ENCODE measurements around the gene PCED1B. TPM values are rescaled to one million over a fixed set of nuclear protein-coding genes. Genes with fewer than 3 reads are reported as not detected.
A peak's percentile ranks its signal among the peaks of the same experiment; 100 is the strongest.

The PCED1B gene
- total RNA-seq, 6 experiments from 2014 or later = 3.3 to 5.4 (median 4.9) TPM

- Mint-ChIP-seq H3K27me3 (ENCODE audit: insufficient read depth) (peaks cover 2% of the 10 kb centered on the region; the same call in 1 of the 2 replicates), H3K9me3 (peaks cover 4% of the 10 kb centered on the region; the same call in 1 of the 2 replicates), H3K4me1 (ENCODE audit: low read depth) (peaks cover 93% of the 10 kb centered on the region), H3K4me3 (peak overlapping the region; percentile 48), H3K36me3 (ENCODE audit: low read depth) (peaks cover 11% of the 10 kb centered on the region), H3K27ac (peak overlapping the region; percentile 82)
- no peak for TF ChIP-seq CTCF (IDR thresholded peaks at IDR 0.05)
- no peak for DNase-seq
These were observed 192.4 kb downstream of the PCED1B start for GRCh38 chr12:47271800-47272239.

- H3K9me3 Mint-ChIP-seq = peaks cover 4% of the 10 kb centered on the region; the same call in 1 of the 2 replicates
These were observed 193.2 kb downstream of the PCED1B start for GRCh38 chr12:47272412-47273190.

GRCh38 chr12:47273191-47273626 is 193.8 kb downstream of the PCED1B start:
- Mint-ChIP-seq H3K27me3 (ENCODE audit: insufficient read depth) (peaks cover 2% of the 10 kb centered on the region; the same call in 1 of the 2 replicates), H3K36me3 (ENCODE audit: low read depth) (peaks cover 5% of the 10 kb centered on the region), H3K27ac (peak overlapping the region; percentile 82), H3K4me3 (no peak overlapping the region), H3K4me1 (ENCODE audit: low read depth) (peaks cover 93% of the 10 kb centered on the region), H3K9me3 (peaks cover 4% of the 10 kb centered on the region; the same call in 1 of the 2 replicates)
- no peak for TF ChIP-seq CTCF (IDR thresholded peaks at IDR 0.05)
- no peak for DNase-seq

More at GRCh38 chr12:47272412-47273190, 193.2 kb downstream of the PCED1B start:
- Mint-ChIP-seq H3K27me3 (ENCODE audit: insufficient read depth) (peaks cover 2% of the 10 kb centered on the region; the same call in 1 of the 2 replicates), H3K27ac (peak overlapping the region; percentile 82), H3K4me3 (peak overlapping the region; percentile 48), H3K36me3 (ENCODE audit: low read depth) (peaks cover 11% of the 10 kb centered on the region), H3K4me1 (ENCODE audit: low read depth) (peaks cover 93% of the 10 kb centered on the region)
- no peak for TF ChIP-seq CTCF (IDR thresholded peaks at IDR 0.05)
- DNase-seq = no peak

GRCh38 chr12:47274760-47275159 is 195.3 kb downstream of the PCED1B start:
- TF ChIP-seq CTCF (IDR thresholded peaks at IDR 0.05) = no peak
- Mint-ChIP-seq H3K4me1 (ENCODE audit: low read depth) (peaks cover 86% of the 10 kb centered on the region), H3K4me3 (no peak overlapping the region), H3K9me3 (no peaks in the 10 kb centered on the region), H3K36me3 (ENCODE audit: low read depth) (no peaks in the 10 kb centered on the region), H3K27ac (no peak overlapping the region), H3K27me3 (ENCODE audit: insufficient read depth) (no peaks in the 10 kb centered on the region)
- DNase-seq = no peak

- peak overlapping the region; percentile 73 for H3K27ac Mint-ChIP-seq
- no peaks in the 10 kb centered on the region for H3K36me3 Mint-ChIP-seq (ENCODE audit: low read depth)
- H3K4me3 Mint-ChIP-seq = no peak overlapping the region
- H3K4me1 Mint-ChIP-seq (ENCODE audit: low read depth) = peaks cover 79% of the 10 kb centered on the region
- no peaks in the 10 kb centered on the region for H3K9me3 Mint-ChIP-seq
- DNase-seq = no peak
- TF ChIP-seq CTCF (IDR thresholded peaks at IDR 0.05) = no peak
- no peaks in the 10 kb centered on the region for H3K27me3 Mint-ChIP-seq (ENCODE audit: insufficient read depth)
These were observed 196.8 kb downstream of the PCED1B start for GRCh38 chr12:47276253-47276620.

Measured in HFFc6 (cell line).